HG03135 (cell line): ENCODE results near the gene CYP2A6.
"Not testable (repeated sequence)": the region's sequence is repeated elsewhere in the genome, so short reads cannot be mapped to it uniquely, and the experiment has no call there.

ENCODE experiments used
- ATAC-seq: cut with Tn5 transposase; IDR thresholded peaks from one replicate; pipeline ENCODE4 v1.9.1; 2021; ENCODE audit warnings: mild to moderate bottlenecking, moderate library complexity; ENCODE audit not compliant: unreplicated experiment

CYP2A6 gene, protein sequence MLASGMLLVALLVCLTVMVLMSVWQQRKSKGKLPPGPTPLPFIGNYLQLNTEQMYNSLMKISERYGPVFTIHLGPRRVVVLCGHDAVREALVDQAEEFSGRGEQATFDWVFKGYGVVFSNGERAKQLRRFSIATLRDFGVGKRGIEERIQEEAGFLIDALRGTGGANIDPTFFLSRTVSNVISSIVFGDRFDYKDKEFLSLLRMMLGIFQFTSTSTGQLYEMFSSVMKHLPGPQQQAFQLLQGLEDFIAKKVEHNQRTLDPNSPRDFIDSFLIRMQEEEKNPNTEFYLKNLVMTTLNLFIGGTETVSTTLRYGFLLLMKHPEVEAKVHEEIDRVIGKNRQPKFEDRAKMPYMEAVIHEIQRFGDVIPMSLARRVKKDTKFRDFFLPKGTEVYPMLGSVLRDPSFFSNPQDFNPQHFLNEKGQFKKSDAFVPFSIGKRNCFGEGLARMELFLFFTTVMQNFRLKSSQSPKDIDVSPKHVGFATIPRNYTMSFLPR

GRCh38 chr19:40850277-40850676, at the start of gene CYP2A6:
Gene CYP2A6, minus strand, starts transcription at chr19:40850447. Its CDS starts 21 bp downstream, at chr19:40850426.
- ATAC-seq: not testable (repeated sequence)

DNA sequence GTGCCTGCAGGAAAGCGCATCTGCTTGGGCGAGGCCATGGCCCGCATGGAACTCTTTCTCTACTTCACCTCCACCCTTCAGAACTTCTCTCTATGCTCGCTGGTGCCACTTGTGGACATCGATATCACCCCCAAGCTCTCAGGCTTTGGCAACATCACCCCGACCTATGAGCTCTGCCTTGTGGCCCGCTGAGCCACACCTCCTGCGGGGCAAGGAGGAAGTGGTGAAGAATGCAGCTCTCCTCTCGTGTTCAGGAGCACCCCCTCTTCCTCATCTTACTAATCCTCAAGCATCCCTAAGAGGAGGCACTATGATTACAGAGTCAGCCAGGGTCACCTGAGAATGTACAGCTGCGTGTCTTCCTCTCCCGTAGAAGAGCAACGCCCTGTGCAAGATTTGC, 49.7 kb upstream of the CYP2A6 start:
- ATAC-seq: not testable (repeated sequence)

GRCh38 chr19:40896843-40897789, 46.9 kb upstream of the CYP2A6 start:
- ATAC-seq: not testable (repeated sequence)

DNA sequence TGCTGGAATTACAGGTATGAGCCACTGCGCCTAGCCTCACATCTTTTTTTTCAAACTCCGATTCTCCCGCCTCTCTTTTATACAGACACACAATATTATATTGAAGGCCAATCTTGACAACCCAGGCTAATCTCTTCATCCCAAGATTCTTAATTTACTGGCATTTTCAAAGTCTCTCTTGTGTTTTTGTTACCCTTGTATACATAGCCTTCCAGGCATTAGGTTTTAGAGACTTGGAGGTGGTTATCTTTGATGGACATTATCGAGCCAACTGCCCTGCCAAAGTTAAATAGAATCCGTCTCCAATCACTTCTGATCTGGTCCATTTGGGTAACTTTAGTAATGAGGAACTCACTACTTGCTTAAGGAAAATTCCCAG, 46.2 kb upstream of the CYP2A6 start:
- no peak for ATAC-seq

DNA sequence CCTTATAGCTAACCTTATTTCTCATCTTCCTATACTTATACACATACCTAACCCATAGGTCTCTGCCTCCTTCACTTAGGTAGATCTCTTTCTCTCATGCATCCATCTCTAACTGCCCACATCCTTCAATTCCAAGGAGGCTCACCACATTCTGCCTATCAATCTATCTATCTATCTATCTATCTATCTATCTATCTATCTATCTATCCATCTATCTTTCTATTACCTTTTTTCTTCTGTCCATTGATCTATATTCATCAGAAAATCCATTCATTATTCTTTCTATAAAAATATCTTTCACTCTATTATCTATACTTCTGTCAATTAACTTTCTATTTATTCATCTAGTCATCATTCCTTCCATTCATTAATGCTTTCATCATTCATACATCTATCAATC, 42.9 kb upstream of the CYP2A6 start:
- no peak for ATAC-seq

DNA sequence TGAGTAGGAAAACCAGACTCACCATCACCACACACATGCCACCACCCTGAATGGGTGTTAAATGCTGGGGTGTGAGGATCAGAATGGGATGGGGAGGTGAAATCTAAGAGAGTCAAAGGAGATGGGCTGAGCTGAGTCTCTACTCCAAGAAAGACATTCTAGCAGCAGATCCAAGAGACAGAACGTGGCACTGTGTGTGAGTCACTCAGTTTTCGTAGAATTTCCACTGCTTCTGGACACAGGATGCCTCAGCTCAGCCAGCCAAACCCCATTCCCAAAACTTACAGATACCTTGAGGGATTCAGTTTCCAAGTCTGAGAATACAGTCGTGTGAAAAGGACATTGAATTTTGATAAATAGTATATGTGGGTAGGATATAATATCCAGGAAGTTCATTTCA, 39.1 kb upstream of the CYP2A6 start:
- no peak for ATAC-seq

GRCh38 chr19:40888191-40888590, 37.9 kb upstream of the CYP2A6 start:
- no peak for ATAC-seq

GRCh38 chr19:40884187-40884931, 34.1 kb upstream of the CYP2A6 start:
- ATAC-seq: not testable (repeated sequence)

- not testable (repeated sequence) for ATAC-seq
Observed at GRCh38 chr19:40882062-40882461, 31.8 kb upstream of the CYP2A6 start, which contains the start of gene CYP2A7. Gene CYP2A7, minus strand, starts transcription at chr19:40882231. Its CDS starts 21 bp downstream, at chr19:40882210.

GRCh38 chr19:40879349-40879748, 29.1 kb upstream of the CYP2A6 start:
- not testable (repeated sequence) for ATAC-seq

DNA sequence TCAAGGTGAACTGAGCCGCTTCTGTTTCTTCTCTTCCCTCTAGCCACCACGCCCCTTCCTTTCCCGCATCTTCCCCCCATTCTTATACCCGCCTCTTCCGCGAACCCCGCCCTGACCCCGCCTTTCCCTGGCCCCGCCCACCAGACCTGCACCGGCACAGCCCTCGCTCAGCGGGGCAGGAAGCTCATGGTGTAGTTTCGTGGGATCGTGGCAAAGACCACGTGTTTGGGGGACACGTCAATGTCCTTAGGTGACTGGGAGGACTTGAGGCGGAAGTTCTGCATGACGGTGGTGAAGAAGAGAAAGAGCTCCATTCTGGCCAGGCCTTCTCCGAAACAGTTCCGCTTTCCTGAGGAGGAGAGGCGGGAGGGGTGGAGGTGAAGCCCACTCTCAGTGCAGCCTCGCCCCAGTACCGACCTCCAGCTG, 25.3 kb upstream of the CYP2A6 start:
- ATAC-seq: not testable (repeated sequence)

GRCh38 chr19:40874874-40875273, 24.6 kb upstream of the CYP2A6 start:
- not testable (repeated sequence) for ATAC-seq

GRCh38 chr19:40873873-40874272, 23.6 kb upstream of the CYP2A6 start:
- not testable (repeated sequence) for ATAC-seq

GRCh38 chr19:40872209-40872608, 22.0 kb upstream of the CYP2A6 start:
- ATAC-seq: no peak

DNA sequence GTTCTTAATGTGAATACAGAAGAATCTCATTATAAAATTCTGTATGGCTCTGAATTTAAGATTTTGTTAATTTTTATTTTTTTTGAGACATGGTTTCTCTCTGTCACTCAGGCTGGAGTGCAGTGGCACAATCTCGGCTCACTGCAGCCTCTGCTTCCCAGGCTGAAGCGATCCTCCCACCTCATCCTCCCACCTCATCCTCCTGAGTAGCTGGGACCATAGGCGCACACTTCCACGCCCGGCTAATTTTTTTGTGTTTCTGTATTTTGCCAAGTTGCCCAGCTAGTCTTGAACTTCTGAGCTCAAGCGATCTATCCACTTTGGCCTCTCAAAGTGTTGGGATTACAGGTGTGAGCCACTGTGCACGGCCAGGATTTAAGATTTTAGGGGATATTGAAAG, 17.5 kb upstream of the CYP2A6 start:
- no peak for ATAC-seq

GRCh38 chr19:40864739-40865496, 14.7 kb upstream of the CYP2A6 start:
- not testable (repeated sequence) for ATAC-seq

GRCh38 chr19:40862785-40863184, 12.5 kb upstream of the CYP2A6 start:
- ATAC-seq: no peak

DNA sequence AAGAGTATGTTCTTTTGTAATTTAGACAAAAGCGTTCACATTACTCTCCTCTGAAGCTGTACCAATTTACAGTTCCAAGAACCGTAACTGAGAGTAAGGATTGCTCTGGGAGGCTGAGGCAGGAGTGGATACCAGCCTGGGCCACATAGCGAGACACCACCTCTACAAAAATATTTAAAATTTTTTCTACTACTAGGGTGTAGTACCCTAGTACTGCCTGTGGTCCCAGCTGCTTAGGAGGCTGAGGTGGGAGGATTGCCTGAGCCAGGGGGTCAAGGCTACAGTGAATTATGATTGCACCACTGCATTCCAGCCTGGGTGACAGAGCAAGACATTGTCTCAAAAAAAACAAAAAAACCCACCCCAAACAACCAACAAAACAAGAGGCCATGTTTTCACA, 12.1 kb upstream of the CYP2A6 start:
- ATAC-seq: no peak

DNA sequence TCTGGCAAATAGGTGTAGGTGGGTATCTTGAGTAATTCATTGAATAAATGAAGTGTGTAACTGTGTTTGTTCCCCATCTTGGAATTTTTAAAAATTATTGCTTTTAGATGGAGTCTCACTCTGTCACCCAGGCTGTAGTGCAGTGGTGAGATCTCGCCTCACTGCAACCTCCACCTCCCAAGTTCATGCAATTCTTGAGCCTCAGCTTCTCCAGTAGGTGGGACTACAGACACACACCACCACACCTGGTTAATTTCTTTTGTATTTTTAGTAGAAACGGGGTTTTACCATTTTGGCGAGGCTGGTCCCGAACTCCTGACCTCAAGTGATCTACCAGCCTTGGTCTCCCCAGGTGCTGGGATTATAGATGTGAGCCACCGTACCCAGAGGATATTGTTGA, 7.9 kb upstream of the CYP2A6 start:
- no peak for ATAC-seq
